Measurements from ENCODE around the gene SHPK.

- TF ChIP-seq TAF1 (IDR thresholded peaks at IDR 0.05; ENCODE audit: control insufficient read depth, extremely low read depth, insufficient read depth, low read length, severe bottlenecking) (no peak), TBL1XR1 (IDR thresholded peaks at IDR 0.05; ENCODE audit: low read length in 2 of 2) (no peak)
Measured at GRCh38 chr17:3571043-3571900, 64.8 kb downstream of the SHPK start.

All from K562 (cell line).